DND-41 (cell line): ENCODE measurements around the gene PATL1.

Experiments used
- EZH2 ChIP-seq: IDR thresholded peaks from 3 replicates; pipeline ENCODE4 v1.6.1; 2012; ENCODE audit warnings: borderline replicate concordance, low read depth, mild to moderate bottlenecking, moderate library complexity, low read length, inconsistent platforms; ENCODE audit not compliant: severe bottlenecking
- TF ChIP-seq, protein P1 (sequence below): IDR thresholded peaks from 2 replicates; pipeline ENCODE4 v1.5.1; 2012; ENCODE audit warnings: borderline replicate concordance, low read length, moderate library complexity, mild to moderate bottlenecking; ENCODE audit not compliant: poor library complexity, severe bottlenecking; ENCODE audit errors: extremely low read depth

GRCh38 chr11:59658036-59658435, 10.8 kb downstream of the PATL1 start:
- TF ChIP-seq, protein P1, sequence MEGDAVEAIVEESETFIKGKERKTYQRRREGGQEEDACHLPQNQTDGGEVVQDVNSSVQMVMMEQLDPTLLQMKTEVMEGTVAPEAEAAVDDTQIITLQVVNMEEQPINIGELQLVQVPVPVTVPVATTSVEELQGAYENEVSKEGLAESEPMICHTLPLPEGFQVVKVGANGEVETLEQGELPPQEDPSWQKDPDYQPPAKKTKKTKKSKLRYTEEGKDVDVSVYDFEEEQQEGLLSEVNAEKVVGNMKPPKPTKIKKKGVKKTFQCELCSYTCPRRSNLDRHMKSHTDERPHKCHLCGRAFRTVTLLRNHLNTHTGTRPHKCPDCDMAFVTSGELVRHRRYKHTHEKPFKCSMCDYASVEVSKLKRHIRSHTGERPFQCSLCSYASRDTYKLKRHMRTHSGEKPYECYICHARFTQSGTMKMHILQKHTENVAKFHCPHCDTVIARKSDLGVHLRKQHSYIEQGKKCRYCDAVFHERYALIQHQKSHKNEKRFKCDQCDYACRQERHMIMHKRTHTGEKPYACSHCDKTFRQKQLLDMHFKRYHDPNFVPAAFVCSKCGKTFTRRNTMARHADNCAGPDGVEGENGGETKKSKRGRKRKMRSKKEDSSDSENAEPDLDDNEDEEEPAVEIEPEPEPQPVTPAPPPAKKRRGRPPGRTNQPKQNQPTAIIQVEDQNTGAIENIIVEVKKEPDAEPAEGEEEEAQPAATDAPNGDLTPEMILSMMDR: no peak
- no peak for TF ChIP-seq EZH2
